Activated T-helper 17 cell treated with anti-CD3 and anti-CD28 coated beads, Interleukin-2, amount 50 U/mL, for 72 hours (primary cell): ENCODE data around the gene HOXB1. TPM values are rescaled to one million over a fixed set of nuclear protein-coding genes. Genes with fewer than 3 reads are reported as not detected.
"Not testable (repeated sequence)": the region's sequence is repeated elsewhere in the genome, so short reads cannot be mapped to it uniquely, and the experiment has no call there.

Experiments used
- ATAC-seq: fragments of 150-1000 bp; cut with Tn5 transposase; replicated peaks from 2 replicates; pipeline ENCODE4 v1.10.0; 2021; ENCODE audit warnings: mild to moderate bottlenecking, moderate library complexity
- H3K27ac Mint-ChIP-seq: one replicate; pipeline ENCODE4 v1.8.0; 2022; ENCODE audit warnings: mixed read lengths
- H3K27me3 Mint-ChIP-seq: one replicate; pipeline ENCODE4 v1.8.0; 2022; ENCODE audit warnings: mixed read lengths
- H3K36me3 Mint-ChIP-seq: one replicate; pipeline ENCODE4 v1.8.0; 2022; ENCODE audit warnings: low read depth, mild to moderate bottlenecking, mixed read lengths
- H3K4me1 Mint-ChIP-seq: one replicate; pipeline ENCODE4 v1.8.0; 2022; ENCODE audit warnings: mixed read lengths
- H3K4me3 Mint-ChIP-seq: one replicate; pipeline ENCODE4 v1.8.0; 2022; ENCODE audit warnings: mild to moderate bottlenecking, mixed read lengths
- H3K9me3 Mint-ChIP-seq: one replicate; pipeline ENCODE4 v1.8.0; 2022; ENCODE audit warnings: mixed read lengths
- total RNA-seq, 2 donors: library from RNA; stranded (reverse); gene quantifications; one replicate each; pipeline ENCODE4 v1.2.3, GENCODE V29; 2022

HOXB1 gene
- total RNA-seq, 2 donors from 2014 or later: not detected

- Mint-ChIP-seq H3K27me3 (peaks cover 13% of the 10 kb centered on the region), H3K27ac (peak overlapping the region; percentile 33), H3K9me3 (no peaks in the 10 kb centered on the region), H3K36me3 (no peaks in the 10 kb centered on the region), H3K4me3 (peak overlapping the region; percentile 59), H3K4me1 (peaks cover 20% of the 10 kb centered on the region)
- ATAC-seq: no peak
These were observed 16.9 kb downstream of the HOXB1 start for GRCh38 chr17:48513666-48514455.

DNA sequence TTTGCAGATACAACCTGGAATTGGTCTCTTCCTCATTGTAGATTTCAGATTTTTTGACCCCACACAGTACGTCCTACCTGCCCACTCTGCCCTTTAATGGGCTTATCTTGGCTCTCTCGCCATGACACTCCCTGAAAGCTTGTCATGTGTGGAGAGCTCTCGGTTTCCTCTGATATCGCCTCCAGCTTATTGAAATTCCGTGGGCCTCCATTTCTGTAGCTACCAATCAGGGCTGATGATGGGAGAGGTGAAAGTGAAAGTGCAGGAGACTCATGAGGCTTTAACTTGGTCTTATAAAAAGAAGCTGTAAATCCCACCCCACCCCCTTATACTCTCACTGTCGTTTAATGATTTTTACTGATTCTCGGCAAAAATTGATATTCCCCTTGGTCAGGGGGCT, 17.7 kb downstream of the HOXB1 start:
- peak; percentile 36 for ATAC-seq
- H3K27ac Mint-ChIP-seq: peak overlapping the region; percentile 36
- peaks cover 13% of the 10 kb centered on the region for H3K27me3 Mint-ChIP-seq
- H3K36me3 Mint-ChIP-seq: no peaks in the 10 kb centered on the region
- H3K4me1 Mint-ChIP-seq: peaks cover 20% of the 10 kb centered on the region
- H3K4me3 Mint-ChIP-seq: peak overlapping the region; percentile 59
- H3K9me3 Mint-ChIP-seq: no peaks in the 10 kb centered on the region

- Mint-ChIP-seq H3K27ac (peak overlapping the region; percentile 75), H3K9me3 (no peaks in the 10 kb centered on the region), H3K36me3 (no peaks in the 10 kb centered on the region), H3K4me3 (peak overlapping the region; percentile 48), H3K27me3 (peaks cover 7% of the 10 kb centered on the region), H3K4me1 (peaks cover 20% of the 10 kb centered on the region)
- ATAC-seq: peak; percentile 92
These were observed 19.8 kb downstream of the HOXB1 start for GRCh38 chr17:48510761-48511604.

- no peak for ATAC-seq
- peak overlapping the region; percentile 48 for H3K4me3 Mint-ChIP-seq
- peak overlapping the region; percentile 75 for H3K27ac Mint-ChIP-seq
- no peaks in the 10 kb centered on the region for H3K9me3 Mint-ChIP-seq
- H3K36me3 Mint-ChIP-seq: no peaks in the 10 kb centered on the region
- peaks cover 21% of the 10 kb centered on the region for H3K4me1 Mint-ChIP-seq
- H3K27me3 Mint-ChIP-seq: peaks cover 7% of the 10 kb centered on the region
These were observed 20.4 kb downstream of the HOXB1 start for GRCh38 chr17:48510381-48510760.

DNA sequence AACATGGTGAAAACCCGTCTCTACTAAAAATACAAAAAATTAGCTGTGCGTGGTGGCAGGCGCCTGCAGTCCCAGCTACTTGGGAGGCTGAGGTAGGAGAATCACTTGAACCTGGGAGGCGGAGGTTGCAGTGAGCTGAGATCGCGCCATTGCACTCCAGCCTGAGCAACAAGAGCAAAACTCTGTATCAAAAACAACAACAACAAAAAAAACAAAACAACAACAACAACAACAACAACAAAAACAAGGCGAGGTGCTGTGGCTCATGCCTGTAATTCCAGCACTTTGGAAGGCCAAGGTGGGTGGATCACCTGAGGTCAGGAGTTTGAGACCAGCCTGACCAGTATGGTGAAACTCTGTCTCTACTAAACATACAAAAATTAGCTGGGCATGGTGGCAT, 21.1 kb downstream of the HOXB1 start:
- not testable (repeated sequence) for ATAC-seq, H3K36me3 Mint-ChIP-seq, H3K27me3 Mint-ChIP-seq, H3K9me3 Mint-ChIP-seq, H3K4me3 Mint-ChIP-seq, H3K27ac Mint-ChIP-seq
- peaks cover 26% of the 10 kb centered on the region for H3K4me1 Mint-ChIP-seq

DNA sequence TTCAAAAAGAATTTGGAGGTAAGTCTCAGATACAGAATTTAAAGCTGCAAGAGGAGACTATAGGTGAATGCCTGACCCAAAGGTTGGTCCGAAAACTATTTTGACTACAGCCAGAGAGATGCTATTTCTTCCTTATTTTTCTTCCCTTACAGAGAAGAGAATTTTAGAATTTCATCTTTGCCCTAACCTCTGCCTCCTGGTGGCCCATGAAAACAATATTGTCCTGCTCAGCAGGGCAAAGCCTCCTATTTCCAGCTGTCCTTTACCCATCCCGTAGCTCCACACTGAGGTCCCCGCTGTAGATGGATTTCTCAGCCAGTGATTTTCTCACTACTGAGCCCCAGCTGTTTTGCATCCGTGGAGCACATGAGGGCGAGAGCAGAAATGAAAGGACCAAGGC, 24.6 kb downstream of the HOXB1 start:
- Mint-ChIP-seq H3K9me3 (no peaks in the 10 kb centered on the region), H3K4me1 (peaks cover 14% of the 10 kb centered on the region), H3K27me3 (no peaks in the 10 kb centered on the region), H3K36me3 (no peaks in the 10 kb centered on the region), H3K27ac (peak overlapping the region; percentile 49), H3K4me3 (peak overlapping the region; percentile 43)
- no peak for ATAC-seq

DNA sequence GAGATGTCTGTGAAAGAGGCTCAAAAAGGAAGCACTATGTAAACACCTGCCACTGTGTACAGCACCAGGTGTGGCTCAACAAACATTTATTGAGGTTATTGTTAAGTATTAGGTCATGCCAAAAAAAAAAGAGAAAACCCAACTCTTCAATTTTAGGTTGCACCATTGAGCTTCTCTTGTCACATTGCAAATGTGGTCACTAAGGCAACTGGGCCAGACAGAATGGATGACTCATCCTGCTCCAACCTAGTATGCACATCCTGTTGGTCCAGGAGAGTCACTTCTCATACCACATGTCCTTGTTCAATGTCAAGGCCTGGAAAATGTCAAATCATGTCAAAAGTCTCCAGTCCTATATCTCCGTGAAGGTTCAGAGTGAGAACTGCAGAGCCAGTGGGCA, 25.0 kb downstream of the HOXB1 start:
- no peaks in the 10 kb centered on the region for H3K36me3 Mint-ChIP-seq
- no peaks in the 10 kb centered on the region for H3K27me3 Mint-ChIP-seq
- peak; percentile 100 for ATAC-seq
- no peaks in the 10 kb centered on the region for H3K9me3 Mint-ChIP-seq
- H3K4me1 Mint-ChIP-seq: peaks cover 11% of the 10 kb centered on the region
- peak overlapping the region; percentile 43 for H3K4me3 Mint-ChIP-seq
- peak overlapping the region; percentile 49 for H3K27ac Mint-ChIP-seq

- H3K27me3 Mint-ChIP-seq: peaks cover 6% of the 10 kb centered on the region
- no peak overlapping the region for H3K4me3 Mint-ChIP-seq
- no peaks in the 10 kb centered on the region for H3K36me3 Mint-ChIP-seq
- ATAC-seq: no peak
- H3K27ac Mint-ChIP-seq: peak overlapping the region; percentile 49
- peaks cover 6% of the 10 kb centered on the region for H3K4me1 Mint-ChIP-seq
- H3K9me3 Mint-ChIP-seq: no peaks in the 10 kb centered on the region
These were observed 25.9 kb downstream of the HOXB1 start for GRCh38 chr17:48504953-48505352.

GRCh38 chr17:48503747-48504146, 27.1 kb downstream of the HOXB1 start:
- Mint-ChIP-seq H3K27me3 (peaks cover 8% of the 10 kb centered on the region), H3K4me1 (peaks cover 6% of the 10 kb centered on the region)

DNA sequence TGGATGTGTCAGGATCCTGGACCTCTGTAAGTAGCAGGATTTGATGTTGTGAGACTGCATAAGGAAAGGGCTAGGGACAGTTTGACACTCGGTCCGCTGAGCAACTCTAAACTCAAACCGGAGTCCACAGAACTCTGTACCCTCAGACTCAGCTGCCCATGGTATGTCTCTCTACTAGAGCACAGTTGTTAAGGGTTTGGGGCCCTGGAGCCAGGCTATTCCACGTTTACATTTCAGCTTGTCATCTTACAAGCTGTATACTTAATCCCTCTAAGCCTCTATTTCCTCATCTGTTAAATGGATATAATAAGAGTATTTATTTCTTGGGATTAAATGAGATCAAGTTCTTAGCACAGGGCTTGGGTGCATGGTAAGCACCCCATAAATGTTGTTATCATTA, 27.9 kb downstream of the HOXB1 start:
- H3K27me3 Mint-ChIP-seq: peaks cover 8% of the 10 kb centered on the region
- no peak for ATAC-seq
- H3K4me1 Mint-ChIP-seq: peaks cover 6% of the 10 kb centered on the region
- no peak overlapping the region for H3K4me3 Mint-ChIP-seq
- peak overlapping the region; percentile 14 for H3K27ac Mint-ChIP-seq
- H3K36me3 Mint-ChIP-seq: no peaks in the 10 kb centered on the region
- no peaks in the 10 kb centered on the region for H3K9me3 Mint-ChIP-seq

More at GRCh38 chr17:48503747-48504146, 27.1 kb downstream of the HOXB1 start:
- ATAC-seq: no peak
- Mint-ChIP-seq H3K4me3 (no peak overlapping the region), H3K9me3 (no peaks in the 10 kb centered on the region), H3K36me3 (no peaks in the 10 kb centered on the region), H3K27ac (peak overlapping the region; percentile 14)

GRCh38 chr17:48502312-48502711, 28.5 kb downstream of the HOXB1 start:
- H3K27me3 Mint-ChIP-seq: peaks cover 8% of the 10 kb centered on the region
- H3K36me3 Mint-ChIP-seq: no peaks in the 10 kb centered on the region
- peaks cover 6% of the 10 kb centered on the region for H3K4me1 Mint-ChIP-seq
- H3K9me3 Mint-ChIP-seq: no peaks in the 10 kb centered on the region
- no peak for ATAC-seq
- no peak overlapping the region for H3K4me3 Mint-ChIP-seq
- H3K27ac Mint-ChIP-seq: peak overlapping the region; percentile 40

DNA sequence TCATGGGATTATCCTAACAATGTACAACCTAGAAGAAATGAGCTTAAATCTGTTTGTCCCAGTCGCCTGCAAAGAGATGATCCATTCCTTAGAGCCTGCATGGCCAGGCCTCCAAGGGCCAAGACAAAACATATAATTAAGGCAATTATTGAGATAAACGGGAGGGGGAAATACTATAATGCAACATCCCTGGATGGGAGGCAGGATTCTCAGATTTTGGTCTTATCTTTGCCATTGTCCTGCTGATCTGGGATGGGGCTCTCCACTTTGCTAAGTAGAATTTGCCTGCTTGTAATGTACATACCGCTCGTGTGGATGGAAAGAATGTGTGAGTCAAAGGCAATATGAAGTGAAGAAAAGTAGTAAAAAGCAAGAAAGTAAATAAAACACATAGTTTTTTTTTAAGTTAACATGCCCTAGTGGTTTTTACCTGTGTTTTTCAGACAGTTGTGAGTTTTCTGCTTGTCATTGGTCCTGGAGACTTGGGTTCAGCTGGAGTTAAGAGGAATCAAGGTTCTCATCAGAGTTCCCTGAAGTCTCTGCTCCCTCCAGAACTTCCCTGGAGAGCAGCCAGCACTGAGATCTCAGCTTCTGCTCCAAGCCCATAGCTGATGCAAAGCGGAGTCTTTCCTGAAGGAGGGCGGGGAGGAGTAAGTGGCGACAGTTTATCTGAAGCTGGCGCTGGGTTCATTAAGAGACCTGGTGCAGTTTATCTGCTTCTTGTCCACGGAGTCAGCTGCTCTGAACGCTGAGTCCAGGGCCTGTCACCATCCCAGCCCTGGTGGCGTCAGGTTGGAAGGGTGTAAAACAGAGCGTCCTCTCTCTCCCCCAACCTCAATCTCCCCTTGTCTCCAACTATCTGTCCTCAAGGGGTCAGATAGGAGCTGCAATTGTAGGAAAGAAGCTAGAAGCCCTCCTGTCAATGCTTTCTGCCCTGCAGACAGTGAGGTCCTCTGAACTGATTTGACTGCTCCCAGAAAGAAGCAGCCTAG, 30.1 kb downstream of the HOXB1 start:
- no peak overlapping the region for H3K4me3 Mint-ChIP-seq
- no peak for ATAC-seq
- H3K27me3 Mint-ChIP-seq: peaks cover 8% of the 10 kb centered on the region
- H3K4me1 Mint-ChIP-seq: peaks cover 6% of the 10 kb centered on the region
- H3K27ac Mint-ChIP-seq: no peak overlapping the region
- H3K9me3 Mint-ChIP-seq: no peaks in the 10 kb centered on the region
- H3K36me3 Mint-ChIP-seq: no peaks in the 10 kb centered on the region

- Mint-ChIP-seq H3K4me3 (no peak overlapping the region), H3K36me3 (no peaks in the 10 kb centered on the region), H3K27me3 (peaks cover 8% of the 10 kb centered on the region), H3K4me1 (peaks cover under 1% of the 10 kb centered on the region), H3K9me3 (no peaks in the 10 kb centered on the region), H3K27ac (no peak overlapping the region)
- ATAC-seq: no peak
These were observed 30.9 kb downstream of the HOXB1 start for GRCh38 chr17:48499735-48500434.
